IMR-90 (cell line): ENCODE results near the gene RETREG1. TPM values are rescaled to one million over a fixed set of nuclear protein-coding genes. Genes with fewer than 3 reads are reported as not detected.
A peak's percentile ranks its signal among the peaks of the same experiment; 100 is the strongest.

Source experiments
- ATAC-seq: fragments of 200-7000 bp; cut with Tn5 transposase; 2 replicates; pipeline ENCODE4 v1.9.1; 2020; ENCODE audit warnings: low read depth, mild to moderate bottlenecking, moderate library complexity
- BruUV-seq: library from RNA; stranded (reverse); fragments of 400-500 nt; replicated peaks from 2 replicates; lab custom pipeline; 2021; lab: Mats Ljungman, UMichigan
- CTCF ChIA-PET: fragments of 300-600 bp; formaldehyde crosslinking; extraction: SDS; loops from one replicate; lab custom pipeline; 2021; ENCODE audit warnings: antibody characterized with exemption; lab: Yijun Ruan, JAX
- POLR2A ChIA-PET: fragments of 300-600 bp; sonication (Branson Sonifier 250); formaldehyde crosslinking; loops from one replicate; lab custom pipeline; 2022; ENCODE audit warnings: antibody characterized with exemption; ENCODE audit not compliant: unreplicated experiment; lab: Charles Lee
- DNase-seq: peaks from one replicate; pipeline ENCODE4 v3.0.0; 2013
- H2AFZ ChIP-seq: replicated peaks from 2 replicates; pipeline ENCODE3; 2013; ENCODE audit warnings: low read length, mild to moderate bottlenecking; ENCODE audit not compliant: poor library complexity
- H2AK5ac ChIP-seq: 2 replicates; pipeline ENCODE4 v1.6.1; 2013; ENCODE audit warnings: low read depth, low read length, inconsistent platforms
- H2AK9ac ChIP-seq: replicated peaks from 2 replicates; pipeline ENCODE3; 2013; ENCODE audit warnings: mild to moderate bottlenecking, low read depth, low read length, moderate library complexity; ENCODE audit not compliant: poor library complexity
- H2BK120ac ChIP-seq: 2 replicates; pipeline ENCODE4 v1.6.1; 2013; ENCODE audit warnings: low read depth, low read length, inconsistent platforms
- H2BK15ac ChIP-seq: 3 replicates; pipeline ENCODE4 v1.6.1; 2013; ENCODE audit warnings: low read depth, low read length, inconsistent platforms
- H2BK20ac ChIP-seq: 2 replicates; pipeline ENCODE4 v1.6.1; 2013; ENCODE audit warnings: low read depth, mild to moderate bottlenecking, inconsistent platforms, low read length, moderate library complexity
- H2BK5ac ChIP-seq: 2 replicates; pipeline ENCODE4 v1.6.1; 2013; ENCODE audit warnings: mild to moderate bottlenecking, low read depth, low read length, inconsistent platforms; ENCODE audit not compliant: poor library complexity, severe bottlenecking
- H3K14ac ChIP-seq: replicated peaks from 2 replicates; pipeline ENCODE4 v1.6.1; 2013; ENCODE audit warnings: low read depth, low read length, inconsistent platforms
- H3K18ac ChIP-seq: 2 replicates; pipeline ENCODE4 v1.6.1; 2013; ENCODE audit warnings: low read depth, low read length, control low read depth
- H3K23ac ChIP-seq: 2 replicates; pipeline ENCODE4 v1.6.1; 2013; ENCODE audit warnings: low read depth, low read length, inconsistent platforms
- H3K27ac ChIP-seq: 2 replicates; pipeline ENCODE4 v1.5.1; 2013; ENCODE audit warnings: mild to moderate bottlenecking, control low read depth, low read length; ENCODE audit not compliant: insufficient read depth
- H3K27me3 ChIP-seq: 2 replicates; pipeline ENCODE4 v1.6.1; 2013; ENCODE audit warnings: low read length; ENCODE audit not compliant: control insufficient read depth, insufficient read depth
- H3K36me3 ChIP-seq: 2 replicates; pipeline ENCODE4 v1.6.1; 2013; ENCODE audit warnings: low read length, mixed read lengths; ENCODE audit not compliant: control insufficient read depth, insufficient read depth
- H3K4ac ChIP-seq: 2 replicates; pipeline ENCODE4 v1.6.1; 2013; ENCODE audit warnings: low read depth, low read length, inconsistent platforms
- H3K4me1 ChIP-seq: 2 replicates; pipeline ENCODE4 v1.6.1; 2013; ENCODE audit warnings: low read length, mixed read lengths; ENCODE audit not compliant: control insufficient read depth, insufficient read depth
- H3K4me2 ChIP-seq: 2 replicates; pipeline ENCODE4 v1.6.1; 2013; ENCODE audit warnings: low read depth, mild to moderate bottlenecking, control low read depth, low read length, moderate library complexity
- H3K4me3 ChIP-seq: 2 replicates; pipeline ENCODE4 v1.5.1; 2013; ENCODE audit warnings: low read depth, mild to moderate bottlenecking, control low read depth, low read length, moderate library complexity; ENCODE audit not compliant: insufficient read depth
- H3K56ac ChIP-seq: 2 replicates; pipeline ENCODE4 v1.6.1; 2013; ENCODE audit warnings: low read length, inconsistent platforms; ENCODE audit not compliant: insufficient read depth; ENCODE audit errors: extremely low read depth
- H3K79me1 ChIP-seq, 2 experiments: 2 replicates each; pipeline ENCODE4 v1.6.1; 2013; ENCODE audit warnings: low read length in 2 of 2, inconsistent platforms in 1 of 2, low read depth in 1 of 2
- H3K9ac ChIP-seq: 2 replicates; pipeline ENCODE4 v1.6.1; 2013; ENCODE audit warnings: low read depth, low read length, control low read depth
- H3K9me1 ChIP-seq: 2 replicates; pipeline ENCODE4 v1.6.1; 2013; ENCODE audit warnings: low read length, inconsistent platforms; ENCODE audit not compliant: insufficient read depth
- H3K9me3 ChIP-seq: 2 replicates; pipeline ENCODE4 v1.6.1; 2013; ENCODE audit warnings: low read length; ENCODE audit not compliant: control insufficient read depth, insufficient read depth
- H4K20me1 ChIP-seq: 2 replicates; pipeline ENCODE4 v1.6.1; 2013; ENCODE audit warnings: low read length, inconsistent platforms; ENCODE audit not compliant: insufficient read depth
- H4K5ac ChIP-seq: 2 replicates; pipeline ENCODE4 v1.6.1; 2013; ENCODE audit warnings: mild to moderate bottlenecking, low read depth, low read length, control low read depth
- H4K8ac ChIP-seq, 2 experiments: 2 replicates each; pipeline ENCODE4 v1.6.1; 2013; ENCODE audit warnings: low read depth in 2 of 2, low read length in 2 of 2, control low read depth in 1 of 2, inconsistent platforms in 1 of 2
- H4K91ac ChIP-seq: 2 replicates; pipeline ENCODE4 v1.6.1; 2013; ENCODE audit warnings: low read depth, low read length, inconsistent platforms; ENCODE audit not compliant: insufficient read depth
- CEBPB ChIP-seq: IDR thresholded peaks from 2 replicates; pipeline ENCODE4 v1.6.1; 2012; ENCODE audit warnings: low read depth, low read length, improper control_type of control experiment
- CTCF ChIP-seq: conservative IDR thresholded peaks from 2 replicates; pipeline ENCODE4 v1.5.1; 2012; ENCODE audit warnings: mild to moderate bottlenecking, low read depth, low read length, improper control_type of control experiment
- ELK1 ChIP-seq: fragments of 150-350 bp; IDR thresholded peaks from 2 replicates; pipeline ENCODE4 v1.6.1; 2016; ENCODE audit warnings: low read depth, mild to moderate bottlenecking, low read length, moderate library complexity, borderline replicate concordance
- MAZ ChIP-seq: IDR thresholded peaks from 2 replicates; pipeline ENCODE4 v1.6.1; 2012; ENCODE audit warnings: low read depth, mild to moderate bottlenecking, low read length, improper control_type of control experiment, moderate library complexity, borderline replicate concordance
- MXI1 ChIP-seq: IDR thresholded peaks from 2 replicates; pipeline ENCODE4 v1.6.1; 2012; ENCODE audit warnings: low read depth, mild to moderate bottlenecking, low read length, moderate library complexity, borderline replicate concordance
- RFX5 ChIP-seq: IDR thresholded peaks from 2 replicates; pipeline ENCODE4 v1.8.0; 2012; ENCODE audit warnings: low read depth, mild to moderate bottlenecking, low read length, moderate library complexity
- SMC3 ChIP-seq: fragments of 150-350 bp; IDR thresholded peaks from 2 replicates; pipeline ENCODE4 v1.6.1; 2016; ENCODE audit warnings: low read depth, mild to moderate bottlenecking, antibody characterized with exemption, low read length, moderate library complexity
- WGBS, 2 experiments: methylation state at CpG; one replicate each; pipeline versions ENCODE4 v1.1.5 to v1.1.7; 2013; ENCODE audit warnings: missing lambda C conversion rate in 2 of 2; ENCODE audit not compliant: insufficient read length in 1 of 2; ENCODE audit errors: extremely low coverage in 2 of 2; 5-methylcytosine and 5-hydroxymethylcytosine counted together
- dilution Hi-C: fragments of 300-500 bp; cut with HindIII; formaldehyde crosslinking; loops from one replicate; pipeline ENCODE4 v1.14.3; 2018; ENCODE audit warnings: low sequenced_read_pairs; ENCODE audit not compliant: unreplicated experiment
- in situ Hi-C: fragments of 300-500 bp; cut with MboI; formaldehyde crosslinking; loops from 3 replicates; pipeline ENCODE4 v1.14.3; 2019; ENCODE audit warnings: low sequenced_read_pairs, inconsistent platforms, mixed read lengths
- intact Hi-C: fragments of 100-400 bp; cut with micrococcal nuclease; formaldehyde crosslinking; loops from 2 replicates; pipeline ENCODE4 v1.10.0; 2022
- polyA plus RNA-seq, 3 experiments: library from polyadenylated mRNA; depleted of rRNA; stranded (reverse); fragments of >200 nt; gene quantifications; 2 replicates each; pipeline ENCODE4 v1.2.3, GENCODE V29; 2012; ENCODE audit warnings: low replicate concordance in 1 of 3
- total RNA-seq: library from RNA; depleted of rRNA; stranded (reverse); fragments of >200 nt; gene quantifications from 2 replicates; pipeline ENCODE4 v1.2.3, GENCODE V29; 2012

The RETREG1 gene
- total and polyA plus RNA-seq, 2 of the 4 experiments (the other 2 are of a cell fraction) = not detected

- intact Hi-C loops = no loop called here
- H3K79me1 ChIP-seq = no peaks in the 10 kb centered on the region
- ATAC-seq = no peak
Observed at GRCh38 chr5:16557477-16557876, 59.3 kb downstream of the RETREG1 start.

More at GRCh38 chr5:16557477-16557876, 59.3 kb downstream of the RETREG1 start:
- H4K20me1 ChIP-seq = no peaks in the 10 kb centered on the region
- no peaks in the 10 kb centered on the region for H3K36me3 ChIP-seq
- H3K9ac ChIP-seq = no peak overlapping the region
- H2BK15ac ChIP-seq = no peak overlapping the region
- WGBS, 2 experiments = no CpG with 5 or more reads among the region's 4 CpGs
- H2AFZ ChIP-seq = no peak overlapping the region
- ChIA-PET CTCF (no interaction called here), POLR2A (no interaction called here)
- no peak for DNase-seq
- no peak overlapping the region for H3K56ac ChIP-seq
- no peak overlapping the region for H4K5ac ChIP-seq
- no peaks in the 10 kb centered on the region for H3K9me1 ChIP-seq
- H2BK120ac ChIP-seq = no peak overlapping the region
- H3K4me1 ChIP-seq = no peaks in the 10 kb centered on the region
- H3K4ac ChIP-seq = no peak overlapping the region
- no peak overlapping the region for H4K8ac ChIP-seq
- no peak overlapping the region for H4K91ac ChIP-seq
- H3K27me3 ChIP-seq = peaks cover 9% of the 10 kb centered on the region
- H3K4me2 ChIP-seq = no peak overlapping the region
- H2BK5ac ChIP-seq = no peak overlapping the region
- no peak overlapping the region for H3K14ac ChIP-seq
- no peak overlapping the region for H2AK9ac ChIP-seq
- no peak overlapping the region for H3K27ac ChIP-seq
- TF ChIP-seq ELK1 = no peak
- no peak for TF ChIP-seq CTCF
- TF ChIP-seq CEBPB = peak; percentile 58
- TF ChIP-seq SMC3 = no peak
- no peak for TF ChIP-seq MAZ
- no peak for TF ChIP-seq MXI1
- TF ChIP-seq RFX5 = no peak
- no peak overlapping the region for H2AK5ac ChIP-seq
- H2BK20ac ChIP-seq = no peak overlapping the region
- H3K23ac ChIP-seq = no peak overlapping the region
- in situ Hi-C loops (no loop called here), dilution Hi-C loops (no loop called here)
- no TSS peak for BruUV-seq
- H3K9me3 ChIP-seq = no peaks in the 10 kb centered on the region
- no peak overlapping the region for H3K4me3 ChIP-seq
- H3K18ac ChIP-seq = no peak overlapping the region
